ENCODE data around the gene CDCA4.

CDCA4 gene

DNA sequence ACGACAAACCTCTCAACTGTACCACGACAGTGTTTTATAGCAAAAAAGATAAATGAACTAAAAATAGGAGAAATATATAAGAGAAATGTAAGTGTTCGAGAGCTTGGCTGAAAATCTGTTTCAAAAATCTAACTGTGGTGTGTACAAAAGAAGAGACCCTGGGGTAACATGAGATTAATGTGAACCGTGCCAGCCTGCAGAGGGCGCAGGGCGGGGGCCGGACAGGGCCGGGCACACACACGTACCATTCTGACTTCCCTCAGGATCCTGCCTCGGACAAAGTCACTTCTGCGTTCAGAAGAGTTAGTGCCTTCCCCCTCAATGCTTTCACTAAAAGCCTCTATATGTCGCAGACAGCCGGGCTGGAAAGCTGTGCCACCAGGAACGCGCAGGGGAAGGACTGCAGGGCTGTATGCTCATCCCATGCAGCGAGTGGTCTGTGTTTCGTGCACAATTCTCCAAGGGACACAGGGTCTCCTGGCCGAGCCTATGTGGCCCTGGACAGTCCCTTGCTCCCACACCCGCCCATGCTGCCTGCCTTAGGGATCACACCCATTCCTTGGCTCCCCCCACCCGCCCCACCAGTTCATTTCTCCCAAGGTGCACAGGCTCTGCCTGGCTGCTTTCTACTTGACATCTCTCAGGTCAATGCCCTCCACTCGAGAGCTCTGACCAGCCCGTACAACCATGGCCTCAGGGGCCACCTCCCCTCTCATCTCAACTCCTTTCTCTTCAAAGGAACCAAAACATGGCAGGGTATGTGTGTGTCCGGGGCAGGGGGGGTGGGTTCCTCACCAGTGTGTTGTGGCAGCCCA lies 8.5 kb downstream of the CDCA4 start:
- no peak for ATAC-seq

DNA sequence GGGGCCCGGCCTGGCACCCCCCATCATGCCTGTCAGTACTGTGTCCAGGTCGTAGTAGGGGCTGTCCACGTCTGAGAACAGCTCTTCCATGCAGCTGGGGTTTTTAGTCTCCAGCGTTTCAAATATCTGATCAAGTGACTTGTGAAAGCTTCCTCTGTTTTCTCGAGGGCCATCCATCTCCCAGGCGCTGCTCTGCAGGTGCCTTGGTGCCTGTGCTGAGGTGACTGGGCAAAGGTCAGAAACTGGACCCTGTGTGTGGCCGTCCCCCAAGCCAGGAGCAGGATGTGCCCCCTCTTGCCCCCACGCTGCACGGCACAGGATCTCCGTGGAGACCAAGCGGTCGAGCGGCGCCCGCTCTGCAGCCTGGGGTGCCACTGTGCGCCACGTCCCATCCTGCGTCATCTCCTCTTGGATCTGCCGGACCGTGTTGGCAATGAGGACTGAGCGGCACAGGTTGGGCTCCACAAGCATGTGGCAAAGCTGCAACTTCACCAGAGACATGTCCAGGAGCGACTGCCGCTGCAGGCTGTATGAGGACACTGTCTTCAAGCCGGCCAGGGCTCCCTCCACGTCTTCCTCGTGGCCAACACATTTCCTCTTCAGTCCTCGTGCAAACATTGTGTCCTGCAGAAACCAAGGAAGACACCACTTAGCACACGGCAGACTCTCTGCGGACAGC lies 9.4 kb downstream of the CDCA4 start:
- ATAC-seq, result no peak

DNA sequence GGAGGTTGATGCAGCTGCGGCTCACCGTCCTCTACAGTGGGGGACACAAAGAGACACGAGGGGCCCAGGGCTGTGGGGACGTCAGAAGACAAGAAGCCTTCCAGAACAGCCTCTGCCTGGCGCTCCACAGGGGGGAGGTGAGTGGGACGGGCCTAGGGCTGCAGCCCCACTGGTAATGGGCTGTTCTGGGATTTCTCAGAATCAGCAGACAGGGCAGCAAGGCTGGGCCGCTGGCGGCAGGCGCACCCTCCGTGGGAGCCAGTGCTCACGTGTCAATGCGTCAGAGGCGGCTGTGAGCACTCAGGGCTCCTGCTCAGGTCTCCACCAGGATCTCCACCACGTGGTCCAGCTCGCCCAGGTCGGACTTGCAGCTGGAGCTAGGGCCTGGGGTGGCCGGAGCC lies 10.0 kb downstream of the CDCA4 start:
- ATAC-seq, result no peak

DNA sequence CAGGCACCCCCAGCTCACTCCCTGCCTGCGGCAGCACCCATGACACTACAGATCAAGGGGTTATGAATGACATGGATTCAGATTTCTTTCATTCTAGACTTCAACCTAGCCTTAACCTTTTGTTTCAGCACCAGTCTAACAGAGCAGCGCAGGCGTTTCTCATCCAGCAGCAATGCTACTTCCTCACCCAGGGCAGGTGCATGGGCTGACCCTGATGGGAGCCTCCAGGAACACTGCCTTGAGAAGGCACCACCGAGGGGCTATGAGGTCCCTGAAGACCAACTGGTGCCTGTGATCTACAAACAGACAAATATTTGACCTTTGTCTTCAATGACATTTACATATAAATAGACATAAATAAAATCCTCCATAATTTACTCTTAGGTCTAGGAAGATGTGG lies 10.8 kb downstream of the CDCA4 start:
- no peak for ATAC-seq

DNA sequence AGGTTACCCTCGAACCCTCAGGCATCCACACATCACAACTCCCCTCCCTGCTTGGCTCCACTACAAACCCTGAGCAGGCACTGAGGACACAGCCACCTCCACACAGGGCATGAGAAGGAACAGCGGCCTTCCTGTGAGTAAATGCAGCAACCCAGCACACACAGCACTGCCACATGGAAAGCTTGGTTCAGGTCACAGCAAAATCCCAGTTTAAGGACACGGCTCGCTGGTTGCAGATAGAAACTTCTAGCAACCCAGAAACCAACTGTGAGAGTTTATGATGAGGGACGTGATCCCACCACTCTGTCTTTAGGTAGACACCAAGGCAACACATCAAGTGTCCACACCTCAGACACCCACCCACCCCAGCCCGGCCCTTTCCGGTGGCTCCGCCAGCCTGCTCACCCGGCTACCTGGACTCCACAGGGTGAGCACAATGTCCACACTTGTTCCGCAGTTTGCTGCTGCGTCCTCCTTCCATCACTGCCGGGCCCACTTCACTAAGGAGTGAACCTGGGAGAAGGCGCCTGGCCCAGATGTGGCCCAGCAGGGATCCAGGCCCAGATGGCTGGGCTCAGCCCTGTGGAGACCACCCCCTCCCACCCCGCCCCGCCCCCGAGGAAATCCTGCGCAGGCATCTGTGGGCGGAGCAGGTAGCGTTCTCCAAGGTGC lies 13.2 kb downstream of the CDCA4 start:
- ATAC-seq, result no peak

DNA sequence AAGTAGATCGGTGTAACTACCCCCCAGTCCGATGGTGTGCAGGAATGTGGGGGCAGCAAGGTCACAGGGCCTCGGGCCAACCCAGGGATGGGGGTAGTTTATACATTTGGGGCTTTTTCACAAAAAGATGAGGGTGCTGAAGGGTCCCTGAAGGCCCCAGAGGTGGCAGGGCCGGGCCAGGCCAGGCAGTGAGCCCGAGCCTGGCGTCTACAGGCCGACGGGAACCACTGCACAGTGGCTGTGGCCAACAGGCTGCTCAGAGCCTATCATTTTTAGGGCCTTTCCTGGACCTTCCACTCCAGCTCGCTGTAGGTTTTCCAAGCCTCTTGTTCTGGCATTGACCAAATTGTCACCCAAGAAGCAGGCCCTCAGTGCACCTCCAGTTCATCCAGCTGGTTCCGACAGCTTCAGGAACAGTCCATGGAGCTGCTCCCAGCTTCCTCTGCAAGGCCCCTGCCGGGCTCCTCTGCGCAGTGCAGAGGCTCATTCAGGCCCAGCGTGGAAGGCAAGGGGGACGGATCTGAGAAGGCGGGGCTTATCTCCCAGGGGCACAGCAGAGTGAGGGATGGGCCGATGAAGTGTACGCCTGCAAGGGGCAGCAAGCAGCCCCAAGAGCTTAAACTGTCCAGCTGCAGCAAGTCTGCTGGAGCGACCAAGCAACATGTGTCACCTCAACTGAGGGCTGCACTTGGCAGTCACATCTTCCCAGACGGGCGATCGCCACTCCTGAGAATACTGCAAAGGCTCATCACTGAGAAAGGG lies 13.9 kb downstream of the CDCA4 start:
- ATAC-seq, result no peak

DNA sequence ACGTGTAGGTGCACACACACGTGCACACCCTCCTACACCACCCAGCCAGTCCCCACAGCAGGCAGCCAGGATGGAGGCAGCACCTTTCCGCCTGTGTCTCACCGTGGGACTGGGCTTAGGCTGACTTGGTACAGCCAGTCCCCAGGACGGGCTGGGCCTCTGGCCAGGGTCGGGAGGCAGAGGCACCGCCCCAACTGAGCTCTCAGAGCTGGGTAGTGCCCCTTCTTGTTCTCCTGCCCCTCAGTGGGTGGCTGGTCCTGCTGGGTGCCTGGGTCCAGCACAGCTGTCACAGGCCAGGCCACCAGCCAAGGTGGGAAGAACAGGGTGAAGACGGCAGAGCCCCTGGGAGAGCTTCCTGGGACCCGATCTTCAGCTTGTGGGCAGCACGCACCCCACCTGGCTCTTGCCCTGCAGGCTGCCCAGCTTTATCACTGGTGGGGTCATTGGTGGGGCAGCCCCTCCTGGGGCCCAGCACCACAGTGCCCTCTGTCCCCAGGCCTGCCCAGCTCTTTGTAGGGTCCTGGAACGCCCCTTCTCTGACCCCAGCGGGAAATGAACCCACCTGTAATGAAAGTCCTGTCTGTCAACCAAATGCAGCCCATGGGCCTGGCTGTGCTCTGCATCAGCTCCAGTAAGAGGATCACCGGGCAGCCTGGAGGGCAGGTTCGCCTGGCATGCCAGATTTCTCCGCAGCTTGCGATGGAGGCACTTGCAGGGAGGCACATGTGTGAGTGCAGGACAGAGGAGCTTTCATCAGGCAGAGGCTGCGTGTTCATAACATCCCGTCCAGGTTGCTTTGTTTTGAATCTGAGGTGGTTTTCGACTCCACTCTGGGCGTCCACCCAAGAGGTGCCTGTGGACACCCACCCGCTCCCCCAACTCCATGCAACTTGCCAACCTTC lies 14.7 kb downstream of the CDCA4 start:
- no peak for ATAC-seq

DNA sequence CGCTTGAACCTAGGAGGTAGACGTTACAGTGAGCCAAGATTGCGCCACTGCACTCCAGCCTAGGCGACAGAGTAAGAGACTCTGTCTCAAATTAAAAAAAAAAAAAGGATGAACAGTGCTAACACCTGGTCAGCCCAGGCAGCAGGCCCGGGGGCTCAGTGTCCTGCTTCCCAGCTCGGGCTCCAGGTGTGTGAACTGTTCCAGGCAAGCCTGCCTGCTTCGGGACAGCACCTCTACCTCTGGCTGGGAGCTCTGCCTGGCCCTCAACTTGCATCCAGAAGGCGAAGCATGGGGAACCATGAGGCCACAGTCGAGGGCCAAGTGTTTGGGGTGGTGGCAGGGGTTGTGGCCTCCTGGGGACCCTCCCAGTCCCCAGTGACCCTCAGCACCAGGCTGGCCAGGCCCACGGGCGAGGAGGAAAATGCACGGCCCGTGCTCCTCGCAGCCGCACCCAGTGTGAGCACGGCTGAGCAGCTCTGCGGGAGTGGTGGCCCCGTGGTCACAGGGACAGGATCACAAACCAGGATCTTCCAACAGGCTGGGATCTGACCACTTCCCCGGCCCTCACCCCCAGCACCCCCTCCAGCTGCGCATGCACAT lies 15.5 kb downstream of the CDCA4 start:
- no peak for ATAC-seq

DNA sequence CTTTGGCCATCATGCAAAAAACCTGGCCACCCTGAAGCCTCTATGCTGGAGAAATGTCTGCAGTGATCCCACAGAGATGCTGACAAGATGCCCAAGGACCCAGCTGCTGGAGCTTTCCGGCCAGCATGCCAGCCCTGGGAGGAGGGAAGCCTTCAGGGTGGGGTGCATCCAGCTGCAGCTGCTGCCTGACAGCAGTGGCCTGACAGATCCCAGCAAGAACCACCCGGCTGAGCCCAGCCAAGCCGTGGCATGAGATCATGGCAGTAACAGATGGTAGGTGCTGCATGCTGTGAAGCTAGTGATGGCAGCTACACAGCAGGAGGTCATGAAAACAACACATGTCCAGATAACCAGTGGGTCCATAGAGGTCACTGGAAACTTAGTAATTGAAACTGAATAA lies 21.5 kb downstream of the CDCA4 start:
- no peak for ATAC-seq

DNA sequence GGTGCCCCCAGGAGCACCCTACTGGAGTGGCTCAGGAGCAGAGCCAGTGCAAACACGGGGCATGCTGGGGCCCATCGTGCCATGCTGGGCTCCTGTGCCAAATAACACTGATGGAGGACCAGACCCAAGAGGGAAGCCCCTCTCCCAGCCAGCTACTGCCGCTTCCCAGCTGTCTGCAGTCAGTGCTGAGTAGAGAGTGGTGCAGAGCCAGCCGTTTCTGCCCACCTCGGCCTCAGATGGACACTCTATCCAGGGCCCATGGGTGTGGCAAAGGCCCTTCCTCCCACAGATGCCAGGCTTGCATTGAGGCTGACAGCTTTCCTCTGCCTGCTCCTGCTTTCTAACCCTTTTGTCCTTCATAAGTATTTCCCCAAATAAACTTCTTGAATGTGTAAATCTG lies 22.1 kb downstream of the CDCA4 start:
- ATAC-seq, result no peak

DNA sequence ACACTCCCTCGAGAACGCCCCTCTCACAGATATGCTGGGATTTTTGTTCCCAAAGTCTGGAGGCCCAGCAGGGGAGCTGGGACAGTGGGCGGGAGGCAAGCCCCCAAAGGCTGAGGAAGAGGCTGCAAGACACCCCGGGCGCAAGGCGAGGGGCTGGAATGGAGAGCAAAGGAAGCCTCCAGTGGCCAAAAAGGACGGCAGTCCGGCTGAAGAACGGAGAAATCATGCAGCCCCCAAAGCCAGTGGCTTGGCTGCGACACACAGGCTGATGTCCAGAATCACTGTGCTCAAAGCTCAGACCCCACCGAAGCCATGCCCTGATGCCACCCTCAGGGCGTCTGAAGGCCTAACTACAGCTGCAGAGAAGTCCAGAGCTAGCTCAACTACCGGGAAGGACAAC lies 24.4 kb downstream of the CDCA4 start:
- ATAC-seq, result no peak

DNA sequence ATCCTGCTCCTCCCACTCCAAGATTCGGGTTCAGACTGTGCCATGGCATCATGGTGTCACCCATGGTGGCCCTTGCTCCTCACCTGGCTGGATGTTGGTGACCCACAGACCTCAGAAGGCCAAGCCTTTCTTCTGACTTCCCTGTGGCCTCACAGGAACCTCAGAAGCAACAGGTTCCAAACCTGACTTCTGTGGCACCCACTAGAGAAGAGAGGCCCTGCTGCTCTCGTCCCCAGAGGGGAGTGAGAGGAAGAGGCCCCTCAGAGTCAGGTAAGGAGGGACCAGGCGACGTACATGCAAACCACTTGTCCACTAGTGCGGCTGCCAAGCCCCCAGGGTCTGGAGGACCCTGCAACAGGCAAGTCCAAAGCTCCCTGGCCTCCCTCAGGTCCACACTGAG lies 24.9 kb downstream of the CDCA4 start:
- ATAC-seq, result no peak

DNA sequence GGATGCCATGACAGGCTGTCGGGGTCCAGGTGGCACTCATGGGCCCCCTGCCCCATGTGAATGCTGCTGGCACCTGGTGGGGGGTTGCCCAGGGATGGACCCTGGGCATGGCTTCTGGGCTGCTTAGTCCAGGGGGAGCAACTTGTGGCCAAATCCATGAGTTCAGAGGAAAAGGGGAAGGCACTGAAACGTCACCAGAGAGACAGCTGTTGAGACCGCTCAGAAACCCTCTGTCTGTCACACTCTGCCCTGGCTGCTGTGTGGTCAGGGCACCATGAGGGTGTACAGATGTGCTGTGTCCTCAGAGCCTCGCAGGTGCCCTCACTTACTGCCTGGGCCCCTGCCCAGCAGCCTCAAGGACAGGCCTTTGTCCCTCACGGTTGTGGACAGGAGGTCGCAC lies 25.9 kb downstream of the CDCA4 start:
- ATAC-seq, result no peak

DNA sequence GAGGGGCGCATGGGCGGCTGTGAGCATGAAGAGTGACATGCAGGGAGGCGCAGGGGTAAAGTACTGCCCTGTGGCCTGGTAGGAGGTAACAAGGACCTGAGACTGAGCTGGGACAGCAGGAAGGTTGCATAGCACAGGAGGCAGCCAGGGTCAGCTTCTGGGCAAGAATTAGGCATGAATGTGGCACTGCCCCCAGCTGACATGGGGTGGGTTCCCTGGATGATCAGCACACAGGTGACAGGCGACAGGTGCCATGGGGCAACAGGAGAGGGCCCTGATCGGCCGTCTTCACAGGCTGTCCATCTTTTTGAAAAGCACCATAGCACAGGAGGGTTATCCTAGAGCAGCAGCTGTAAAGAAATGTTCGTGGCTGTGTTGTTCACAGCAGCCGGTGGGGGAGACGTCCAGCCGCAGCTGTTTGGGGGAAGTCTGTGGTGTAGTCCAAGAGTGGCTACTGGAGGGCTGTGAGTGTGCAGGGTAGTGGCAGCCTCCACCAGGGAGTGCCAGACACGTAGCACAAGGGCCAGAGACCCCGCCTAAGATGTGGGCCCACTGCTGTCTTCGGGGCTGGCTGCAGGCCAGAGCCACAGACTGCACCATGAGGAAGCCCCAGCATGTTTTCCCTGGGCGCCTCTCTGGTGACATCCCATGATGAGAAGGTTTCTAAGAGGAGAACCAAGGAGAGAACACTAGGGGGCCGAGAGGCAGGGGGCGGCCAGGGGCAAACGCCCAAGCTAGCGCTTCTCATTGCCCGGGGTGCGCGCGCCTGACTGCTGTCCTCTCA lies 26.9 kb downstream of the CDCA4 start:
- ATAC-seq, result no peak

DNA sequence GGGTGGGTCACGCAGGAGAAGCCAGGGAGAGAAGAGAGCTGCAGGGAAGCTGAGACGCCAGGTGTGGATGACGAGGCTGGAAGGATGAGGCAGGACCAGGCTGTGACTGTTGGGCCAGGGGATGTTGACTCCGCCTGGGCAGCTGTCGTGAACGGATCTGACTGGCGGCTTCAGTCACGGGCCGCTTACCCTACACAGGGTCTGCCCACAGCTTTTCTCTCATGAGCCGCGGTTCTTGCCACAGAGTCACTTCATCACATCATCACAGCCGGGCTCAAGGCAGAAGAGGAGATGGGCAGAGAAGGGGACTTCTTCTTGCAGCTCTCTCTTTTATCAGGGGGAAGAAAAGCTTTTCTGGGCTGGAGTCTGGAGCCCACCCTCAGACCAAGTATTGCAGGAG lies 27.6 kb downstream of the CDCA4 start:
- no peak for ATAC-seq

DNA sequence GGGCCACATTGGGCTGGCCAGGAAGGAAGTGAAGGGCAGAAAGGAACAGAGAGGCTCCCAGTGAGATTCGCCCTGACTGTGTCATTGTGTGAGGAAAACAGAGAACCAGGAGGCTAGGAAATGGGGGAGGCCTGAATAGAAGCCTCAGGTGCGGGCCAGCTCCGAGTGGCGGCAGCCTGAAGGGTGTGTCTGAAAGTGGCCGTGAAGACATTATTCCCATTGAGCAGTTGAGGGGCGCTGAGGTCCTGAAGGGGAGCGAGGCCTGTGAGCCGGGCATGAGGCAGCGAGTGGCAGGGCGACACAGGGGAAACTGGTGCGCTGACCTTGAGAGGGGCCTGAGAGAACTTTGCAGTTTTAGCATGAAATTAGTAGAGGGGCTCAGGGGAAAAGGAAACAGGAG lies 28.4 kb downstream of the CDCA4 start:
- no peak for ATAC-seq

DNA sequence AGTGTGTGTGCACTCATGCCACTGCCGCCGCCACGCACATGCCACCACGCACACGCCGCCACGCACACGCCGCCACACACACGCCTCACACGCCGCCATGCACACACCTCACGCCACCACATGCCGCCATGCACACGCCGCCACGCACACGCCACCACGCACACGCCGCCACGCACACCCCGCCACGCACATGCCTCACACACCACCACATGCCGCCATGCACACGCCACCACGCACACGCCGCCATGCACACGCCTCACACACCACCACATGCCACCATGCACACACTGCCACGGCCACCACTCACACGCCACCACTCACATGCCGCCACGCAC lies 29.0 kb downstream of the CDCA4 start:
- ATAC-seq, result no peak

DNA sequence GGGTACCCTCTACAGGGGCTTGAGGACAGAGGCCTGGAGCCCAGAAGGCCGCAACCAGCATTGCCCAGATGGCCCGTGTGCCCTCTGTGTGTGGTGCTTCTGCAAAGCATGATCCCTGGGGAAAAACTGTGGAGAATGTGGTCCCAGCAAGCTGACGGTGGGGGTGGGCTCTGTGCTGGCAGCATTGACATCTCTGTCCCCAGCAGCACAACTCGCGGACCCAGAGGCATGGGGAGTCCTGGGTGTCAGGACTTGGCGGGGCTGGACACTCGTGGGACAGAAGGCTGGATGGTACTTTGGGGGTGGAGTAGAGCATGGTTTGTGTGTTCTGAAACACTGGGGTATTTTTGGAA lies 31.0 kb downstream of the CDCA4 start:
- ATAC-seq, result no peak

DNA sequence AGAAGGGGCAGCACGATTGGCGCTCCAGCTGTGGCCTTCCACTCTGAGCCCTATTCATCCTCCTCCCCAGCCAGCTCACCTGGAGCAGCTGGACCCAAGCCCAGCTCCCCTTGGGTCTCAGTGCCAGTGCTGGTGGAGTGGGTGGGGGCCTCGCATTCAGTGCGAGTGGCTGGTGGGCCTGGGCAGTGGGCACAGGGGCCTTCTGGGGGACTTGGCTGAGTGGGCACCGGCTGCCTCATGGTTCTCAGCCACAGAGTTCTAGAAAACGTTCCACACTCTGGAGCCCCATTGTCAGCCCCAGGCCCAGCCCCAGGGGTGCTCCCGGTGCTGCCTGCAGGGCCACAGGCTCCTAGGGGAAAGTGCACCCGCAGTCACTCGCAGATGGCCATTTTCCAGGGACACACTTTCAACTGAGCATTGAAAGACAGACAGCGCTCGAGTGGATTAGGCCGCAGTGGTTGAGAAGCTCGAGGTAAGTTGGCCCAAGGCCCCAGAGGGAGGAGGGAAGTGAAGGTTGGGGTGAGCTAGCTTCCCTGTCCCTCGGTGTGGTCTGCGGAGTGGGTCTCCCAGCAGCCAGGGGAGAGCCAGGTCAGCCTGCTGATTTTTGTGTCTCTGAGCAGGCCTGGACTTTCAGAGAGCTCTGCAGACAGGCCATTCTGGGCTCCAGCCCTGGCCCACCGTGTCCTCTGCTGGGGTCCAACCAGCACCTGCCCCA lies 31.5 kb downstream of the CDCA4 start:
- no peak for ATAC-seq

DNA sequence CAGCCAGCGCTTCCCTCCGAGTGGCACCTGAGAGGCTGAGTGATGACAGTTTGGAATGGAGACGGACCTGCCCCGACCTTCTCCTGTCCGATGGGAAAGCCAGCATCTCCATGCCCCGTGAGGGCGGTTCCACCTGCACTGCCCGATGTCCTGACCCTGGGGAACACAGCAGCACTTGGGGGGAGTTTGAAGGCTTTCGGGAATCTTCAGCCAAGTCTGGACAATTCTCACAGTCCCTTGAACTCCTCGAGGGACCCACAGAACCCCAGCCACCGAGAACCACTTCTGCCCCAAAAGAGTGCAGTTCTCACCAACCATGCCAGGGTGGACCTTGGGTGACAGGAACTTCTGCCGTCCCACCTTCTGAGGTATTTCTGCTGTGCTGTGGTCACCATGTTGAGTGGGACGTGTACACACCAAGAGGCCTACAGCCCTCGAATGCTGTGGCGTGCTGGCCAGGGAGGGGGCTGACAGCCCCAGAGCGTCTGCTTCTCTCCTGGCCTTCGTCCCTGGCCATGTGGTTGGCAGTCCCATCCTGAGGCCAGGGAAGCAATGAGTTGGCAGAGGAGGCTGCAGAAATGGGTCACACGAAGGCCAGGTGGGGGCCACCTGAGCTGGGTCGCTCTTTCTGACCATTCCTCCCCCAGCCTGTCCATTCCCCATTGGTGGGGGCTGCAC lies 34.3 kb downstream of the CDCA4 start:
- ATAC-seq, result no peak

Measured in activated CD4-positive, CD25-positive, alpha-beta regulatory T cell treated with anti-CD3 and anti-CD28 coated beads, Interleukin-2, amount 50 U/mL, for 24 hours (primary cell).